Brain pericyte (primary cell): Measurements from ENCODE around the gene STON2.
"Not testable (repeated sequence)": the region's sequence is repeated elsewhere in the genome, so short reads cannot be mapped to it uniquely, and the experiment has no call there.

ENCODE experiments used
- DNase-seq: peaks from one replicate; pipeline ENCODE4 v3.0.0-alpha.2; 2012; ENCODE audit warnings: low read depth, low spot score

STON2 gene

DNA sequence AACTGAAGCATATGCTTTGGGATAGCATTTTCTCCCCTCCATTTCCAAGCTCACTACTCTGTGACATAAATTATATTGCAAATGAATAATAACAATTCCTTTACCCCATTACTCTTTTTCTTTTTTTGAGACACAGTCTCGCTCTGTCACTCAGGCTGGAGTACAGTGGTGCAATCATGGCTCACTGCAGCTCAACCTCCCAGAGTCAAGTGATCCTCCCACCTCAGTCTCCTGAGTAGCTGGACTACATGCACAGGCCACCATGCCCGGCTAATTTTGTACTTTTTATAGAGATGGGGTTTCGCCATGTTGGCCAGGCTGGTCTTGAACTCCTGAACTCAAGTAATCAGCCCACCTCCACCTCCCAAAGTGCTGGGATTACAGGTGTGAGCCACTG lies 130.1 kb downstream of the STON2 start:
- DNase-seq, result no peak

DNA sequence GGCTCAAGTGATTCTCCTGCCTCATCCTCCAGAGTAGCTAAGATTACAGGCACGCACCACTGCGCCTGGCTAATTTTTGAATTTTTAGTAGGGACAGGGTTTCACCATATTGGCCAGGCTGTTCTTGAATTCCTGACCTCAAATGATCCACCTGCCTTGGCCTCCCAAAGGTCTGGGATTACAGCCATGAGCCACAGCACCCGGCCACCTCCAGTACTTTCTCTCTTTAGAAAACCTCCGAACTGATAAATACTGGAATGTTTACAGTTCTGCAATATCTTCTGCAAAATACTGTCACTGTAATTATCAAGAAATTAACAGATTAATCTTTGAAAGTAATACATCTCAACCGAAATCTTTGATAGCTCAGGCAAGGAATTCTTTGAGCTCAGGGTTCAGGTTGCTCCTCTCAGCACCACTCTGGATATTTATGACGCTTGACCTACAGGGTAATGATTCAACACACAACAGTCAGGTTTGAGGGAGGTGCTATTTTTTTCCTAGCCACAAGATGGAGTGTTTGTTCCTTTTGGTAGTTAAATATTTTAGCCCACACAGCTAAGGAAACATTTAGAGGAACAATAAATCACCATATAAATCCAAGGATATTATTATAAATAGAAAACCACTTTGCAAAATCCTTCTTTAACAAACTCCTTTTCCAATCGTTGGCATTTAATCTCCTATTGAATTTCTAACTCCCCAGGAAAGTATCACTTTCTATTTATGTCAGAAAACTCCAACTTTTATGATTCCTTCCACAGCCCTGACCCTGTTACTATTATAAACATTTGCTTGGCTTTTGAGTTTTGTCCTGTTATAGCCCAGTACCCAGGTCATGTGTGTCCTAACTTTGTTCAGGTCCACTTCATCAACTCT lies 130.8 kb downstream of the STON2 start:
- DNase-seq, result peak; percentile 8

DNA sequence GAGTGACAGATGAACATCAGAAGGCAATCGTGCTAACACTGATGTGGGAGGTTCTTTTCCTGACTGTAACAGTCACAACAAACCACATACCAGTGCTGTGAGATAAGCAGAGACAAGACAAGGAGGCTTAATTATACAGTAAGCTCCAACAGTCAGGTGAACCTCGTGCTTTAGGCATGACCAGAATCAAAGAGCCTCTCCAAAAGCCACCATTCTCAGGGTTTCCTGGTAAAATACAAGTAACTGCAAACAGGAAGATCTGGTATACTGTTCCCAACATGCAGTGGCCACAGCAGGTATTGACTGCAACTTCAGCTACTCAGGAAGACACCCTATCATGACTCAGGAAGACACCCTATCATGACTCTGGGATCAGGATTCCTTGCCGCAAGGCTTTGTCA lies 132.1 kb downstream of the STON2 start:
- DNase-seq, result no peak

DNA sequence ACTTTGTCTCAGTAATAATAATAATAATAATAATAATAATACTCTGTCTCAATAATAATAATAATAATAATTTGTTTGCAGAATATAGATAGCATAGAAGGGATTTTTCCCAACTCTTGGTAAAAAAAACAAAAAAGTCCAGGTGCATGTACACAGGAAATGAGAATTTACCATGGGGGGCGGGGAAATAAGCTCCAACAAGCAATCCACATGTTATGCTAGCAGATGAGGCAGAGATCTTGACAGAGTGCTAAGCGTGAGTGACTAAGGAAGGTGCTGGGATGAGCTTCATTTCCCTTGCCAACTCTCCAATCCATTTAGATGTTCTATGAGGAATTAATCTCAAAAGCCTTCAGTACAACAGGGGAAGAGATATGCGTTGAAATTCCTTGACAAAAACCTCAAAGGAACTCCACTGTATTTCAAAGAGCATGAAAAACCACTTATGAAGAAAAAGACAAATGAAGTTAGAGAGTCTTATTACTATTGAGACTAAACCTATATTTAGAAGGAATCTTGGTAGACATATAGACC lies 134.4 kb downstream of the STON2 start:
- DNase-seq, result no peak

DNA sequence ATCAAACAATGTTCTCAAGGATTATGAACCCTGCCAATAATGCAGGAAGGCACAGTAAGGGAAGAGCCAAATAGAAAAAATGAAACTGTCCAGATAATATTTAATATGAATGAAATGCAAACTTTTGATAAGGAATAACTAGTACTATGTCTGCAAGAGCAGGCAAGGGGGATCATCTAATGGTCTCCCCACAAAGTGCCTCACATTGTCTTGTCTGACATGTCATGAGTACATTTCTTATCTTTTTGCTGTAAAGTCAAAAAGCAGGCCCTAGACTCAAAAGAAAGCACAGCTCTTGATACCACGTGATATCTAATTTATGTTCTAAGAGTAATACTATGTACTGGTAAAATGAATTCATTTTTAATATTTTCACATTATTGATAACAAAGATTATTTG lies 135.5 kb downstream of the STON2 start:
- DNase-seq, result no peak

DNA sequence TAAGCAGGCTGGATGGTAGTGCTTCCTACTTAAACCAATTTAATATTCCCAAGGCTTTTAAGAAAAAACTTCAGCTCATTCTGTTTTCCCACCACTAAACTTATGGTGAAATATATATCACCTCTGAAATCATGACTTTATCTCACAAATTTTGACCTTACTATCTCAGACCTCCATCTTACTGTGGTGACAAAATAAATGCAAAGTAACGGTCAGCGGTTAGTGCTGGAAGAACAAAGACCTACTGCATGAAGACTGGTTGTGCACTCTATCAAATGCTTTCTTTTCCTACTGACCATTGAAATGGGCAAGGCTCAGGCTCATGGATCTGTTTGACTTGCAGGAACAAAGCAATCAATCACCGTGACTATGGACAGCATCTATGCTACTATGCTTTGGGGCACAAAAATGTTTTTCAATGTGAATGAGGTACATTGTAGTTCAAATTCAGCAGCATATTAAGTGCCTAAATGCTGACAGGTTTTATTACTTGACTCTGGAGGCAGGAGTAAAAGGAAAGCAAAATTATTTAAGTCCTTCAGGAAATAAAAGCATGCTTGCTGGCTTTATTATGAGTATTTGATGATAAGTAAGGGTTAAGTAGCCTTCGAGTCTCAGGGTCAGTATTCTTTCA lies 136.2 kb downstream of the STON2 start:
- DNase-seq, result no peak

DNA sequence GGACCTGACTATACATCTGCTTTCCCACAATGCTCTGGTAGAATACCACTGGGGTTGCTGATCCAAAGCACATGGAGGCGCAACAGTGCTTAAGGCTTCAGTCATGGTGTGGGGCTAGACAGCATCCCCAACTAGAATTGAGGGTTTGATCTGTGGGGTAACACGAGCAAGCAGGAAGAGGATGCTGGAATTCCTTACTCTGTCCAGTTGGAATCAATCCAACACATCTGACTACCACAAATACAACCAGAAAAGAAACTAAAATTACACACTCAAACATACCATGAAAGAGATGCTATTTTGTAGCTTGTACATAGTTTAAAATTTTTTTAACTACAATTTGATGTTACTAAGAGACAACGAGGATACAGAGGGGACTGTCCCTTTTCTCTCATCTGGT lies 138.9 kb downstream of the STON2 start:
- DNase-seq, result no peak

DNA sequence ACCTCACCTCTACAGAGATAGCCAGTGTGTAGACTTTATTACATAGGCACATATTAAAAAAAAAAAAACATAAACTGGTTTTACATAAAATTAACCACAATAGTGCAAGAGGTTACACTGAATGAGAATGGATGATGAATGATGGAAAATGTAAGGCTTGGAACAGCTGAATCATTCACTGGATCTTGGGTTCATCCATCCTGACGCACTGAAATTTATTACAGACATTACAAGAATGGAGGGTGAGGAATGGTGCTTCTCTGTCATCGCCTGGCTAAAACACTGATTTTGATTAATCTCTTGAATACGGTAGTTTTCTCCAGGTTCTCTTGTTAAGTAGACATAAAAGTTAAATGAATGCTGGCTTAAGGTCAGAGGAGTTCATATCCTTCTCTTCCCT lies 139.4 kb downstream of the STON2 start:
- no peak for DNase-seq

DNA sequence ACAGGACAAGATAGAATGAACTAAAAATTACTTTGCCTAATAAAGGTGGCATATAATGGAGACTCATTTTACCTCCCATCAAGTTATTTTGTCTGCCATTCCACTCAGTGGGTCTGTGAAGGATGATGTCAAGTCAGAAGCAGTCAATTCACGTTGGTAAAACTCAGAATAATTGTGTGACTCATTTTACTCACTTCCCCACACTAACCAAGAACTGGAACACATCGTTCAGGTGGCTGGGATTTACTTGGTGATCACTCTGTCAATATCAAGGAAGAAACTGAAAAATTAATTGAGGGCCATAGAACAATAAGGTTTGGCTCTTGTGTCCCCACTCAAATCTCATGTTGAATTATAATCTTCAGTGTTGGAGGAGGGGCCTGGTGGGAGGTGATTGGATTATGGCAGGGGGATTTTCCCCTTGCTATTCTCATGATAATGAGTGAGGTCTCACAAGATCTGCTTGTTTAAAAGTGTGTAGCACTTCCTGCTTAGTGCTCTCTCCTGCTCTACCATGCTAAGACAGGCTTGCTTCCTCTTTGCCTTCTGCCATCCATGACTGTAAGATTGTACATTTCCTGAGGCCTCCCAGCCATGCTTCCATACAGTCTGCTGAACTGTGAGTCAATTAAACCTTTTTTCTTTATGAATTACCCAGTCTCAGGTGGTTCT lies 143.7 kb downstream of the STON2 start:
- DNase-seq, result no peak

DNA sequence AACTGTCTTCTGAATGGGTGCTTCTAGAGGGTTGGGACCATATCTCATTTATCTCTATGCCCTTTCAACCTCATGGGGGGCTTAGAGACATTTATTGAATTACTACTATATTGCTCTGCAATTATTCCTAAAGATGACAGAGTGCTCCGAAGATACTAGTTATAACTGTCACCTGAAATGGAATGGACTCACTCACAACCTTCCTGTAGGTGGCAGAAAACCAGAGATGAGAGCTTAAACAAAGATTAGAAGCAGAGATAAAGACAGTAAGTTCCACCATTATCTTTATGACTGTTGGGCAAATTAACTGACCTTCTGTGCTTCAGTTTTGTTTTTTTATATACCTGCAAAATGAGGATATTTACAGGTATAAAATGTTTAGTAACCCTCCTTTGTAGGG lies 147.8 kb downstream of the STON2 start:
- no peak for DNase-seq

DNA sequence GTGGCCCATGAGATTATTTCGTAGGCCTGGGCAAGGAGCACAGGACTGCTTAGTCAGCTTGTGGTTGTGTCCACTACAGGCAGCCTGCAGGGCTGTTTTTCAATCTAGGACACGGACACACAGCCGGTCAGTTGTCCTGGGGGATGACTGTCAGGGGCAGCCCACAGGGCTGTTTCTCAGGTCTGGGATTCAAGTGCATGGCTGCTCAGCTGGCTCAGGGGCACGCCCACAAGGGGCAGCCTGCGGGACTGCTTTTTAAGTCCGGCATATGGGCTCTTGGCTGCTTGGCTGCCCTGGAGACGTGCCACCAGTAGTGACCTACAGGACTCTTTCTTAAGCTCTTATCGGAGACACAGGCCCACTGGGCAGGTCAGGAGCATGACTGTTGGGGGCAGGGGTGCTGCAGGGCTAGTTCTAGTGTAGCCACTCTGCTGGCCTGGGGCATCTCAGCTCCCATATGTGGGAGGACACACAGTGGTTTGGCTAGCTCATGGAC lies 152.8 kb downstream of the STON2 start:
- peak; percentile 15 for DNase-seq

DNA sequence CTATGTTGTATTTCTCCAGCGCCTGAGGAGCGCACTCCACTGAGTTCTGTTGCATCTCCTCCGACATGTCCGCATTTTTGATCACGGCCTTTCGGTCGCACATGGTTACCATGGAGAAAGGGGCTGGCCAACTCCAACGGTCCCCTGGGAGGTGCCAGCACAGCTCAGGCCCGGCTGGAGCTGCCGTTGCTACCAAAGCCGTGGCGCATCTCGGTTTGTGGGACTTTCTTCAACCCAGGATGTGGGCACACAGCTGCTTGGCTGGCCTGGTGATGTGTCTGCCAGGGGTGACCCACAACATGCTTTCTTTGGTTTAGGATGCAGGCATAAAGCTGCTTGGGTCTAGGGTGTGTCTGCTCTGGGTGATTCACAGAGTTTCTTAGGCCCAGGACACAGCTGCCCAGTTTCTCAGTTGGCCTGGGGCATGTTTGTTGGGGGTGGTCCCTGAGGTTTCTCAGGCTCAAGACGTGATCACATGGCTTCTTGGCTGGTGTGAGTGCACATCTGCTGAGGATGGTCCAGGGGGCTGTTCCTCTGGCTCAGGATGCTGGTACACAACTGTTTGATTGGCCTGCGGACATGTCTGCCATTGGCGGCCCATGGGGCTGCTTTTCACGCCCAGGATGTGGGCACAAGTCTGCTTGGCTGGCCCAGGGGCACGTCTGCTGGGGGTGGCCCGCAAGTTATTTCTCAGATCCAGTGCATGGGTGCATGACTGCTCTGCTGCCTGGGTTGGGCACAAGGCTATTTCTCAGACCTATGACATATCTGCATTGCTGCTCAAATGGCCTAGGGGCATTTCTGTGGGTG lies 153.5 kb downstream of the STON2 start:
- DNase-seq, result no peak

DNA sequence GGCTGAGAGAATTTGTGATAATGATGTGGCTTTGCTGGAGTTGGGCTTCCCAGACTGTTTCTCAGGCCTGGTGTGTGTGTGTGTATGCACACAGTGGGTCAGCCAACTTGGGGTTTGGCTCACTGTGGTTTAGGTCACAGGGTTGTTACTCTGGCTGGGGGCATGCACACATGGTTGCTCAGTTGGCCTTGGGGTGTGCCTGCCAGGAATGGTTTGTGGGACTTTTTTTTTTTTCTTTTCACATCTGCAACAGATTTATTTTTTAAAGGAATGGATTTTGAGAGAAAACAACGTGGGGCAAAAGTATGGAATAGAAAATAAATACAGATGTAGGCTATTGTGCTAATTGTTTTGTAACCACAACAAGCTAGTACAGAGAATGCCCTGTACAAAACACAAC lies 154.4 kb downstream of the STON2 start:
- DNase-seq, result no peak

DNA sequence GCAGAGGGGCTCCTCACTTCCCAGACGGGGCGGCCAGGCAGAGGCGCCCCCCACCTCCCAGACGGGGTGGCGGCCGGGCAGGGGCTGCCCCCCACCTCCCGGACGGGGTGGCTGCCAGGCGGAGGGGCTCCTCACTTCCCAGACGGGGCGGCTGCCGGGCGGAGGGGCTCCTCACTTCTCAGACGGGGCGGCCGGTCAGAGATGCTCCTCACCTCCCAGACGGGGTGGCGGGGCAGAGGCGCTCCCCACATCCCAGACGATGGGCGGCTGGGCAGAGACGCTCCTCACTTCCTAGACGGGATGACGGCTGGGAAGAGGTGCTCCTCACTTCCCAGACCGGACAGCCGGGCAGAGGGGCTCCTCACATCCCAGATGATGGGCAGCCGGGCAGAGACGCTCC lies 155.7 kb downstream of the STON2 start:
- DNase-seq, result not testable (repeated sequence)

DNA sequence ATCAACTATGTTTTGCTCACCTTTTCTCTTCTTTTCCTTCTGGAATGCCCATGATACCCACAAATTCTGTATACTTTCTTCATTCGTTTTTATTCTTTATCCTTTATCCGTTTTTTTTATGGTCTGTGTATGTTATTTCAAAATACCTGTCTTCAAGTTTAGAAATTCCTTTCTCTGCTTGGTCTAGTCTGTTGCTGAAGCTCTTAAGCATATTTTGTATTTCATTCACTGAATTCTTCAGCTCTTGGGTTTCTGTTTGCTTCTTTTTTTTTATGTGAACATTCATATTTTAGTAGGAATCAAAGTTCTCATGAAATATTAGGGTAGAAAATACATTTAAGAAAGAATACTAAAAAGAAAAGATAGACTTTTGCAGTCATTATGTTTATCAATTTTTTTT lies 156.6 kb downstream of the STON2 start:
- no peak for DNase-seq

DNA sequence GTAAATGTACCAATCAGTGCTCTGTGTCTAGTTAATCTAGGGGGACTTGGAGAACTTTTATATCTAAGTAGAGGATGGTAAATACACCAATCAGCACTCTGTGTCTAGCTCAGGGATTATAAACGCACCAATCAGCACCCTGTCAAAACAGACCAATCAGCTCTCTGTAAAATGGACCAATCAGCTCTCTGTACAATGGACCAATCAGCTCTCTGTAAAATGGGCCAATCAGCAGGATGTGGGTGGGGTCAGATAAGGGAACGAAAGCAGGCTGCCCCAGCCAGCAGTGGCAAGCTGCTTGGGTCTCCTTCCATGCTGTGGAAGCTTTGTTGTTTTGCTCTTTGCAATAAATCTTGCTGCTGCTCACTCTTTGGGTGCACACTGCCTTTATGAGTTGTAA lies 163.3 kb downstream of the STON2 start:
- DNase-seq, result not testable (repeated sequence)

DNA sequence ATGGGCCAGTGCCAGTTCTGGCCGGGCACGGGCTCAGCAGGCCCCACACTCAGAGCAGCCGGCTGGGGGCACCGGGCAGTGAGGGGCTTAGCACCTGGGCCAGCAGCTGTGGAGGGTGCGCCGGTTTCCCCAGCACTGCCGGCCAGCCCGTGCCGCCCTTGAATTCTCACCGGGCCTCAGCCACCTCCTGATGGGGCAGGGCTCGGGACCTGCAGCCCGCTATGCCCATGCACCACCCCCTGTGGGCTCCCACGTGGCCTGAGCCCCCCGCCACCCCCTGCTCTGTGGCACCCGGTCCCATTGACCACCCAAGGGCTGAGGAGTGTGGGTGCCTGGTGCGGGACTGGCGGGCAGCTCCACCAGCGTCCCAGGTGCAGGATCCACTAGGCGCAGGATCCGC lies 164.0 kb downstream of the STON2 start:
- DNase-seq, result no peak

DNA sequence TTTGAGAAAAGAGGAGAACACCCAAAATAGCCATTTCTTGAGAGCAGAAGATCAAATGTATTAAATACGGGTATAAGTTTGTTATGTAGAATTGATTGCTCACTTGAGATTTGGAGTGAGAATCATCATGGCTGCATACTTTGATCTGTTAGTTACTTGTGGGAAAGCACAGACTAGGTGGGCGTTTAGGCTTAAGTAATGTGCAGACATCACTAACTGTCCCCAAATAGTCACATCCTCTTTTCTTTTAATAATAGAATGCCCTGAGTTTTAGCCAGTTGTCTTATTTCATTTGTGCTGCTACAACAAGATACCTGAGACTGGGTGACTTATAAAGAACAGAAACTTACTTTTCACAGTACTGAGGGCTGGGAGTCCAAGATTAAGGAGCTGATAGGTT lies 165.0 kb downstream of the STON2 start:
- no peak for DNase-seq

DNA sequence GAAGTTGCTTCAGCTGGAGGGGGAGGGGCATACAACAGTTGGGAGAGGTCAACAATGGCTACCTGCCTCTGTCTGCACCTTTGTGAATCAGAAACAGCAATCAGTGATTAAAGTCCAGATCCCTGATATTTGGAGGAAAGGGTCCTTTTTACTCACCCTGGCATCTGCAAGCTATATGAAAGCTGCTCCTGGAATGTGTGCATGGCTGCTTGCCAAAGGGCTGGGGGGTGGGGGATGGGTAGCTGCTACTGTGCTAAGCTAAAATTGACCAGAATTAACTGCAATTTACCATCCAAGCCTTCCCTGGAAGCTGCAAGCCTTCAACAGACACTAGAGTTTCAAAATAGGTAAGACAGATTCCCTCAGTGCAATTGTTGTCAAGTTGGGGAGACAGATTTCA lies 165.8 kb downstream of the STON2 start:
- no peak for DNase-seq

DNA sequence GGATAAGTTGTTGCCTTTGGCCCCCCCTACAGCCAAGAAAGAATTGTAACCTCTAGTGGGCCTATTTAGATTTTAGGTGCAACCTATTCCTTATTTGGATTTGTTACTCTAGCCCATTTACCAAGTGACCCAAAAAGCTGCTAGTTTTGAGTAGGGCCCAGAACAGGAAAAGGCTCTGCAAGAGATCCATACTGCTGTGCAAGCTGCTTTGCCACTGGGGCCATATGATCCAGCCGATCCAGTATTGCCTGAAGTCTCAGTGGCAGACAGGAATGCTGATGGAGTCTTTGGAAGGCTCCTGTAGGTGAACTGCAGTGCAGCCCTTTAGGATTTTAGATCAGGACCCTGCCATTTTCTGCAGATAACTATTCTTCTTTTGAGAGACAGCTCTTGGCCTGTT lies 166.5 kb downstream of the STON2 start:
- no peak for DNase-seq

DNA sequence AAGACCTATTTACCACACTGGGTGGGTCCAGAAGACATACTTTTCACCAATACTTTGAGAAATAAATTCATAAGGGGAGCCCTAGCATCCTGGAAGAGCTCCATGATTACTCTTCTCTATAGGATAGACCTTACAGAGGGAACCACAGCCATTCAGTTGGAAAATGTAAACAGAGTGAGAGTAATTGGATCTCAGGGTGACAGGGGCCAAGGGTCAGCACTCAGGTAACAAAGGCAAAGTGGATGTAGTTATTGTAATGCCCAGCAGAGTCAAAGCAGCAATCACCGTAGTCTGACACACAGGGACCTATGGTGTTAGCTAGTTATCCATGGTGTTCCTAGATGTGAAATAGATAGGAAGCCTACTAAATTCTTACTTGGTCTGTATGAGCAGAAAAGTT lies 168.6 kb downstream of the STON2 start:
- DNase-seq, result no peak

DNA sequence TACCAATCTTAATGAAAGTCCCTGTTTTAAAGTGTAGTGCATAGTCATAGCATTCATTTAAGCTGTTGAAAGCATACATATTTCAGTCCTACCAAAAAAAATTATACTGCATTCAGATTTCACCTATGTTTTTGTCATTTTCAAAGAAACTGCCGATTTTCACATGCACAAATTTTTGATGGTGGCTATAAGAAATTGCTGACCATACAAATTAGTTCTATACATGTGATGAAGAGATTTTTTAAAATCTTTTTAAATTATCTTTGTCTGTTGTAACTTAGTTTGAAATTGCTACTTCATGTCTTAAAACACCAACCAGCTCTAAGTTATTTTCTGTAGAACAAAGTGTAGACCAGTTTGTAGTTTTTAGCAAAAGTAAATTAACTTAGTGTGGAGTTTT lies 175.9 kb downstream of the STON2 start:
- DNase-seq, result no peak
